ENCODE results near the gene IGF1. TPM values are rescaled to one million over a fixed set of nuclear protein-coding genes. Genes with fewer than 3 reads are reported as not detected.

IGF1 gene
- total and polyA plus RNA-seq, 10 of the 15 experiments (the other 5 are each of a cell fraction or from before 2014, with no cell fraction given): 2.4 to 9.2 (median 3.5) TPM

DNA sequence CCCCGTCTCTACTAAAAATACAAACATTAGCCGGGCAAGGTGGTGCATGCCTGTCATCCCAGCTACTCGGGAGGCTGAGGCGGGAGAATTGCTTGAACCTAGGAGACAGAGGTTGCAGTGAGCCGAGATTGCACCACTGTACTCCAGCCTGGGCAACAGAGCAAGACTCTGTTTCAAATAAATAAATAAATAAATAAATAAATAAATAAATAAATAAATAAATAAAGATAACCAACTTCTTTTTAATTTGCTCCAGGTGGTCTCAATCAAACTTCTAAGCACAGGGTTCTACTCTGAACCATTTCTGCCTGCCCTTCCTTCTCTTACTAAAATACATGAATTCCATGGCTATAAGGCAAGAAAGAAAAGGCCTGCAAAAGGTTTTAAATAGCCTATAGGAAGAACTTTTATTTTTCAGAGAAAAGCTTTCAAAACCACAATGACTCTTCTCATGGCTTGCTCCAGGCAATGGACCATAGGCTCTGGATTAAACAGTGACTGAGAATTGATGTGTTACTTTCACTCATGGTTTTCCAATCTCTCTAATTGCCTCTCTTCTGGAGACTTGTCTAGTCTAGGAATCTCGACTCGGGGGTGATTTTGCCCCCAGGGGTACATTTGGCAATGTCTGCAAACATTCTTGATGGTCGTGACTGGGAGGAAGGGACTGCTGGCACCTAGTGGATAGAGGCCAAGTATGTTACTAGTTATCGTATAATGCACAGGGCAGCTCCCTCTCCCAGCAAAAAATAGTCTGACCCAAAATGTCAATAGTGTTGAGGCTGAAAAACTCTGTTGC, 14.4 kb downstream of the IGF1 start:
- in situ Hi-C loops (cut with MboI) (no loop called here), intact Hi-C loops (cut with micrococcal nuclease; ENCODE audit: unreplicated experiment) (no loop called here)
- no peaks in the 10 kb centered on the region for H4K20me1 ChIP-seq (ENCODE audit: control insufficient read depth, insufficient read depth)
- H3K9me3 ChIP-seq (replicated peaks; ENCODE audit: control insufficient read depth, insufficient read depth, low read length): no peaks in the 10 kb centered on the region
- H3K4me2 ChIP-seq (ENCODE audit: control insufficient read depth, insufficient read depth): no peak overlapping the region
- H3K4me1 ChIP-seq (ENCODE audit: control insufficient read depth, insufficient read depth, low read length): no peaks in the 10 kb centered on the region
- H3K27ac ChIP-seq (ENCODE audit: control insufficient read depth, insufficient read depth): no peak overlapping the region
- H3K36me3 ChIP-seq (ENCODE audit: control insufficient read depth in 2 of 2, insufficient read depth in 2 of 2, low read length in 1 of 2): no peaks in the 10 kb centered on the region
- H3K9ac ChIP-seq (ENCODE audit: control insufficient read depth, insufficient read depth, low read length): no peak overlapping the region
- WGBS (ENCODE audit: insufficient coverage, insufficient replicate concordance, low lambda C conversion rate, missing lambda C conversion rate): 51% methylated on average over 9 of the region's 9 CpGs
- FAIRE-seq: no peak
- BruUV-seq (replicated peaks): no TSS peak
- H2AFZ ChIP-seq (ENCODE audit: control insufficient read depth, low read depth, low read length): no peak overlapping the region
- ChIA-PET RAD21 (ENCODE audit: unreplicated experiment) (no interaction called here), CTCF (no interaction called here), SMC1A (ENCODE audit: uncharacterized antibody, unreplicated experiment) (interaction anchor here (0.5 to 0.8 kb wide), 2 partner anchors 54 to 154 kb away, joined by 3 read pairs; no protein-coding TSS in a partner anchor), POLR2A (no interaction called here)
- H3K4me3 ChIP-seq: no peak overlapping the region
- DNase-seq (ENCODE audit: low read depth, low spot score): no peak
- H3K27me3 ChIP-seq (replicated peaks in 1 of 2; ENCODE audit: control insufficient read depth in 2 of 2, insufficient read depth in 2 of 2, low read length in 1 of 2): no peaks in the 10 kb centered on the region
- no peak for TF ChIP-seq TCF7 (IDR thresholded peaks at IDR 0.05; ENCODE audit: borderline replicate concordance)
- TF ChIP-seq TCF3 (IDR thresholded peaks at IDR 0.05; ENCODE audit: borderline replicate concordance, insufficient read depth, low read depth, low read length): no peak
- TF ChIP-seq CBX3 (IDR thresholded peaks at IDR 0.05; ENCODE audit: borderline replicate concordance, low read depth): no peak
- TF ChIP-seq YY1 (IDR thresholded peaks at IDR 0.05; ENCODE audit: low read depth, low read length): no peak
- no peak for TF ChIP-seq DPF2 (IDR thresholded peaks at IDR 0.05)
- TF ChIP-seq EGR1 (IDR thresholded peaks at IDR 0.05; ENCODE audit: borderline replicate concordance in 1 of 2, low read depth in 2 of 2, low read length in 2 of 2): no peak
- no peak for TF ChIP-seq POLR2AphosphoS5 (IDR thresholded peaks at IDR 0.05; ENCODE audit: low read length)
- TF ChIP-seq ZNF24 (IDR thresholded peaks at IDR 0.05): no peak
- no peak for TF ChIP-seq SP1 (IDR thresholded peaks at IDR 0.05; ENCODE audit: low read depth, low read length)
- TF ChIP-seq, protein P1, sequence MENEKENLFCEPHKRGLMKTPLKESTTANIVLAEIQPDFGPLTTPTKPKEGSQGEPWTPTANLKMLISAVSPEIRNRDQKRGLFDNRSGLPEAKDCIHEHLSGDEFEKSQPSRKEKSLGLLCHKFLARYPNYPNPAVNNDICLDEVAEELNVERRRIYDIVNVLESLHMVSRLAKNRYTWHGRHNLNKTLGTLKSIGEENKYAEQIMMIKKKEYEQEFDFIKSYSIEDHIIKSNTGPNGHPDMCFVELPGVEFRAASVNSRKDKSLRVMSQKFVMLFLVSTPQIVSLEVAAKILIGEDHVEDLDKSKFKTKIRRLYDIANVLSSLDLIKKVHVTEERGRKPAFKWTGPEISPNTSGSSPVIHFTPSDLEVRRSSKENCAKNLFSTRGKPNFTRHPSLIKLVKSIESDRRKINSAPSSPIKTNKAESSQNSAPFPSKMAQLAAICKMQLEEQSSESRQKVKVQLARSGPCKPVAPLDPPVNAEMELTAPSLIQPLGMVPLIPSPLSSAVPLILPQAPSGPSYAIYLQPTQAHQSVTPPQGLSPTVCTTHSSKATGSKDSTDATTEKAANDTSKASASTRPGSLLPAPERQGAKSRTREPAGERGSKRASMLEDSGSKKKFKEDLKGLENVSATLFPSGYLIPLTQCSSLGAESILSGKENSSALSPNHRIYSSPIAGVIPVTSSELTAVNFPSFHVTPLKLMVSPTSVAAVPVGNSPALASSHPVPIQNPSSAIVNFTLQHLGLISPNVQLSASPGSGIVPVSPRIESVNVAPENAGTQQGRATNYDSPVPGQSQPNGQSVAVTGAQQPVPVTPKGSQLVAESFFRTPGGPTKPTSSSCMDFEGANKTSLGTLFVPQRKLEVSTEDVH (IDR thresholded peaks at IDR 0.05; ENCODE audit: low read depth, partially characterized antibody): no peak
- no peak for TF ChIP-seq MTA3 (IDR thresholded peaks at IDR 0.05; ENCODE audit: borderline replicate concordance, low read length)
- no peak for TF ChIP-seq RB1 (IDR thresholded peaks at IDR 0.05; ENCODE audit: borderline replicate concordance)
- H3K79me2 ChIP-seq (ENCODE audit: control insufficient read depth, insufficient read depth, low read length): no peaks in the 10 kb centered on the region
- ATAC-seq: no peak
